GM10266 (cell line): ENCODE results near the gene KRTAP12-2.

Experiments
- DNase-seq: peaks from one replicate; pipeline ENCODE4 v3.0.0; 2012; ENCODE audit errors: extremely low spot score
- CTCF ChIP-seq: IDR thresholded peaks from 2 replicates; pipeline ENCODE4 v1.5.1; 2012; ENCODE audit warnings: mild to moderate bottlenecking, low read depth; ENCODE audit not compliant: control insufficient read depth, insufficient read depth; ENCODE audit errors: missing control alignments

KRTAP12-2 gene

GRCh38 chr21:44666401-44667320 is at the start of gene KRTAP12-2:
Gene KRTAP12-2 (minus strand): TSS chr21:44666927. CDS start chr21:44666886, 41 bp downstream.
- DNase-seq: no peak
- TF ChIP-seq CTCF: no peak

- TF ChIP-seq CTCF: no peak
- no peak for DNase-seq
These were observed 48.2 kb upstream of the KRTAP12-2 start for GRCh38 chr21:44714905-44715304.

GRCh38 chr21:44713846-44714245 is 47.1 kb upstream of the KRTAP12-2 start:
- no peak for TF ChIP-seq CTCF
- no peak for DNase-seq

GRCh38 chr21:44713130-44713529 is 46.4 kb upstream of the KRTAP12-2 start:
- no peak for DNase-seq
- no peak for TF ChIP-seq CTCF

GRCh38 chr21:44712203-44713028 is 45.7 kb upstream of the KRTAP12-2 start:
- no peak for TF ChIP-seq CTCF
- DNase-seq: no peak

GRCh38 chr21:44711327-44712202 is 44.8 kb upstream of the KRTAP12-2 start, which contains the start of gene TSPEAR:
Gene TSPEAR (minus strand): TSS chr21:44711572. CDS start chr21:44711514, 58 bp downstream.
- no peak for DNase-seq
- no peak for TF ChIP-seq CTCF
